ENCODE results near the gene HS3ST1. TPM values are rescaled to one million over a fixed set of nuclear protein-coding genes. Genes with fewer than 3 reads are reported as not detected.

The HS3ST1 gene
- total RNA-seq, 4 donors from 2014 or later, result 0.07 to 0.15 (median 0.10) TPM

DNA sequence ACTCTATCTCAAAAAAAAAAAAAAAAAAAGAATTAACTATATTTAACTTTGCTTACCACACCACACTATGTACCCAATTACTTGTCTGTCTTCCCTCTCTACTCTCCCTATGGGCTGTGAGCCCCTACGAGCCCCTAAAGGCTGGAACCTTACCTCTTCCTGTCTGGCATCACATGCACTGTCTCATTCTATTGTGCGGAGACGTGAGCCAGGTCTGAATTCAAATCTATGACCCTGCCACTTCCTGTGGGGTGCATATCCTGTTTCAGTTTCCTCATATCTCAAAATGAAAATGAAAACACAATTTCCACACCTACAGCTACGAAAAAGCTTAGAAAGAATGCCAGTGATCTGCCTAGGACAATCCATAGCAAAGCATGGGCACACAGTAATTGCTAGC lies 42.9 kb upstream of the HS3ST1 start:
- Histone ChIP-seq H3K4me3 (peak overlapping the region in 1 of 4 donors; percentile 8), H3K9me3 (no peaks in the 10 kb centered on the region), H3K27me3 (no peaks in the 10 kb centered on the region), H3K4me1 (no peaks in the 10 kb centered on the region), H3K27ac (no peak overlapping the region), H3K36me3 (no peaks in the 10 kb centered on the region)
- ATAC-seq (peak in 1 of 2 donors; percentile 33), DNase-seq (no peak)
- intact Hi-C loops (cut with DNase I; ENCODE audit: low total_unique reads), result no loop called here
- TF ChIP-seq POLR2A (IDR thresholded peaks at IDR 0.05), result no peak
- TF ChIP-seq, protein P1, sequence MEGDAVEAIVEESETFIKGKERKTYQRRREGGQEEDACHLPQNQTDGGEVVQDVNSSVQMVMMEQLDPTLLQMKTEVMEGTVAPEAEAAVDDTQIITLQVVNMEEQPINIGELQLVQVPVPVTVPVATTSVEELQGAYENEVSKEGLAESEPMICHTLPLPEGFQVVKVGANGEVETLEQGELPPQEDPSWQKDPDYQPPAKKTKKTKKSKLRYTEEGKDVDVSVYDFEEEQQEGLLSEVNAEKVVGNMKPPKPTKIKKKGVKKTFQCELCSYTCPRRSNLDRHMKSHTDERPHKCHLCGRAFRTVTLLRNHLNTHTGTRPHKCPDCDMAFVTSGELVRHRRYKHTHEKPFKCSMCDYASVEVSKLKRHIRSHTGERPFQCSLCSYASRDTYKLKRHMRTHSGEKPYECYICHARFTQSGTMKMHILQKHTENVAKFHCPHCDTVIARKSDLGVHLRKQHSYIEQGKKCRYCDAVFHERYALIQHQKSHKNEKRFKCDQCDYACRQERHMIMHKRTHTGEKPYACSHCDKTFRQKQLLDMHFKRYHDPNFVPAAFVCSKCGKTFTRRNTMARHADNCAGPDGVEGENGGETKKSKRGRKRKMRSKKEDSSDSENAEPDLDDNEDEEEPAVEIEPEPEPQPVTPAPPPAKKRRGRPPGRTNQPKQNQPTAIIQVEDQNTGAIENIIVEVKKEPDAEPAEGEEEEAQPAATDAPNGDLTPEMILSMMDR (IDR thresholded peaks at IDR 0.05 in 4 of 5, conservative IDR thresholded peaks at IDR 0.05 in 1 of 5), result no peak
- in situ Hi-C loops (cut with MboI; ENCODE audit: low sequenced_read_pairs in 4 of 4), result no loop called here

DNA sequence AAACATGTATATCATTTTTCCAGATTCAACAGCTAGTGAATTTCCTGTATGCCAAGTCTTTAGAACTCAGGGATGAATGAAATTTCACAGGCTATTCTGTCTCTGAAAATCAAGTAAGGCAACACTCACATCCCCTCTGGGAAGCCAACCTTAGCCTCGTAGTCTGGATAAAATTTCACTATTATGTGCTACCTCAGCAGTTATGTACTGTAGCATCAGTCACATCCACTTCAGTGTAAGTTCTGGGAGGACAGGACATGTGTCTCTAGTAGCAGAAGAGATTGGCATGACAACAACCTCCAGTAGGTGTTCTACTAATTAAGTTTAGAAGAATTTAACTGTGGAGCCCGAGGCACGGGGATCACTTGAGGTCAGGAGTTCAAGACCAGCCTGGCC lies 42.4 kb upstream of the HS3ST1 start:
- in situ Hi-C loops (cut with MboI; ENCODE audit: low sequenced_read_pairs in 4 of 4), result no loop called here
- ATAC-seq (no peak), DNase-seq (no peak)
- Histone ChIP-seq H3K27ac (no peak overlapping the region), H3K9me3 (no peaks in the 10 kb centered on the region), H3K36me3 (no peaks in the 10 kb centered on the region), H3K27me3 (no peaks in the 10 kb centered on the region), H3K4me1 (no peaks in the 10 kb centered on the region), H3K4me3 (no peak overlapping the region)
- intact Hi-C loops (cut with DNase I; ENCODE audit: low total_unique reads), result no loop called here
- TF ChIP-seq POLR2A (IDR thresholded peaks at IDR 0.05), result no peak
- TF ChIP-seq, protein P1 (IDR thresholded peaks at IDR 0.05 in 4 of 5, conservative IDR thresholded peaks at IDR 0.05 in 1 of 5), result no peak

DNA sequence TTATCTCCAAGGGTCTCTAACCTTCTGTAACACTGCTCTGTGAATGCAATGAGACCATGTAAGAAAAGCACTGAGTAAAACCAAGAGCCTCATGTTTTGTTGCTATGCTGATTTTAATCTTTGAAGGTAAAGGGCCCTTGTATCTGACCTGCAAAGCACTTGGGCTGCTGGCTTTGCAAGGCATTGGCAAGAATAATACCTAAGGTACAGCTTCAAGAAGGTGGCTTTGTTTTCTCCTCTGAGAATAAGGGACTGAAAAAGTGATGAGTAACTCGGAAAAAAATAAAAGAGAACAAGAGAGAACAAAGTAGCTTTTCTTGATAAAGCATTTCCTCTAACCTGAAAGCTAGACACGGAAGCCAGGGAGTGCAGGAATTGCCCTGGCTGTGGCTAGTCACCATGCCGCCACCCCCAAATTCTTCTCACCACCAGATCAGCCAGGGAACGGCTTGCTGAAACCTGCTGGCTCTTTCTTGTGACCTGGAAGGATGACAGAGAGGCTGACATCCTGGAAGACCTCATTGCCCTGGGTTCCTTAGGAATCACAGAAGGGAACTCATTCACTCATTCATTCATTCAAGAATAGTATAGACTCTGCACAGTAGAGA lies 41.8 kb upstream of the HS3ST1 start:
- ATAC-seq (no peak), DNase-seq (no peak)
- no peaks in the 10 kb centered on the region for H3K27me3 ChIP-seq
- no peak overlapping the region for H3K27ac ChIP-seq
- intact Hi-C loops (cut with DNase I; ENCODE audit: low total_unique reads) (no loop called here), in situ Hi-C loops (cut with MboI; ENCODE audit: low sequenced_read_pairs in 4 of 4) (no loop called here)
- no peak overlapping the region for H3K4me3 ChIP-seq
- no peak for TF ChIP-seq POLR2A (IDR thresholded peaks at IDR 0.05)
- TF ChIP-seq, protein P1 (IDR thresholded peaks at IDR 0.05 in 4 of 5, conservative IDR thresholded peaks at IDR 0.05 in 1 of 5), result no peak
- no peaks in the 10 kb centered on the region for H3K4me1 ChIP-seq
- no peaks in the 10 kb centered on the region for H3K9me3 ChIP-seq
- no peaks in the 10 kb centered on the region for H3K36me3 ChIP-seq

DNA sequence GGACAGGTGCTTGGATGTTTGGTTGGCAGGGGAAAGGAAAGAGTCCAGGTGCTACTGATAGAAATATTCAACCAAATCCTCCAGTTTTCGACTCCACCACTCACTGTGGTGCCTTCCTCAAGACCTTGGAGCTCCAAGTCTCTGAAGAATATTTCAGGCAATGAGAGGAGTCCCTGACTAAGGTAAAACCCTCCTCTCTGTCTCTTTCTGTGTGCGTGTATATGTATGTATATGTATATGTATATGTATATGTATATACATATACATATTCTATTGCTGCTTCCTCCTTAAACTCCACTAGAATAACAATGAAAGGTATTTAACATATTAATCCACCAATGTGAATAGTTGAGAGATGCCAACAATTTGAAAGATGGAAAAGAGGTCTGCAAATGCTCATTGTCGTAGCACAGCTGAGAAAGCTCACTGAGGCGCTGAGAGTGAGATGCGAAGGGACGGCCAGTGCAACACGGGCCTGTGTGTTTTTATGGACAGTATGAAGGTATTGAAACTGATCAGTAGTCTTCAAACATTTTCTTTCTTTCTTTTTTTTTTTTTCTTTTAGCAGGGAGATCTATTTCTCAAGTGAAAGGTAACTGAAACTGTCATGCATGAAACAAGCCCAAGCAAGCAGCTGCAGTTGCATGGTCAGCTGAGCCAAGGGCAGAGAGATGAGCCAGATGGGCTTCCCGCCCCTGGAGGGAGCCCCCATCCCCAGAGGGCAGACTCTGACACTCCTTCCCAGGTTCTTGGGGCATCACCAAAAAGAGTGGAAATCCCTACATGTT lies 41.1 kb upstream of the HS3ST1 start:
- DNase-seq (no peak), ATAC-seq (no peak)
- Histone ChIP-seq H3K9me3 (no peaks in the 10 kb centered on the region), H3K4me1 (no peaks in the 10 kb centered on the region), H3K4me3 (no peak overlapping the region), H3K36me3 (no peaks in the 10 kb centered on the region), H3K27ac (no peak overlapping the region), H3K27me3 (no peaks in the 10 kb centered on the region)
- in situ Hi-C loops (cut with MboI; ENCODE audit: low sequenced_read_pairs in 4 of 4), result no loop called here
- TF ChIP-seq, protein P1 (IDR thresholded peaks at IDR 0.05 in 4 of 5, conservative IDR thresholded peaks at IDR 0.05 in 1 of 5), result no peak
- TF ChIP-seq POLR2A (IDR thresholded peaks at IDR 0.05), result no peak
- intact Hi-C loops (cut with DNase I; ENCODE audit: low total_unique reads), result no loop called here
